ENCODE results near the gene LY6G6C.

LY6G6C gene

GRCh38 chr6:31676904-31677303, 44.6 kb downstream of the LY6G6C start:
- DNase-seq: no peak

- no peak for DNase-seq
Measured at GRCh38 chr6:31676322-31676903, 45.1 kb downstream of the LY6G6C start.

GRCh38 chr6:31669676-31670075, 51.9 kb downstream of the LY6G6C start, which contains the start of gene LY6G5B:
LY6G5B (plus strand) TSS chr6:31669976; CDS start chr6:31670951, 975 bp downstream.
- no peak for DNase-seq

All from NCI-H187 (cell line).